GOT3 (cell line): Measurements from ENCODE around the gene GATA2.

Experiments
- DNase-seq: peaks from one replicate; lab custom pipeline; 2025; ENCODE audit warnings: mixed read lengths; lab: John Stamatoyannopoulos, UW

The GATA2 gene

GRCh38 chr3:128473737-128474136, 19.3 kb downstream of the GATA2 start:
- DNase-seq = no peak

GRCh38 chr3:128473180-128473519, 19.9 kb downstream of the GATA2 start:
- no peak for DNase-seq

- no peak for DNase-seq
These were observed 20.4 kb downstream of the GATA2 start for GRCh38 chr3:128472449-128473179.

GRCh38 chr3:128471720-128472119, 21.3 kb downstream of the GATA2 start:
- DNase-seq = no peak

GRCh38 chr3:128471110-128471509, 21.9 kb downstream of the GATA2 start:
- no peak for DNase-seq

DNA sequence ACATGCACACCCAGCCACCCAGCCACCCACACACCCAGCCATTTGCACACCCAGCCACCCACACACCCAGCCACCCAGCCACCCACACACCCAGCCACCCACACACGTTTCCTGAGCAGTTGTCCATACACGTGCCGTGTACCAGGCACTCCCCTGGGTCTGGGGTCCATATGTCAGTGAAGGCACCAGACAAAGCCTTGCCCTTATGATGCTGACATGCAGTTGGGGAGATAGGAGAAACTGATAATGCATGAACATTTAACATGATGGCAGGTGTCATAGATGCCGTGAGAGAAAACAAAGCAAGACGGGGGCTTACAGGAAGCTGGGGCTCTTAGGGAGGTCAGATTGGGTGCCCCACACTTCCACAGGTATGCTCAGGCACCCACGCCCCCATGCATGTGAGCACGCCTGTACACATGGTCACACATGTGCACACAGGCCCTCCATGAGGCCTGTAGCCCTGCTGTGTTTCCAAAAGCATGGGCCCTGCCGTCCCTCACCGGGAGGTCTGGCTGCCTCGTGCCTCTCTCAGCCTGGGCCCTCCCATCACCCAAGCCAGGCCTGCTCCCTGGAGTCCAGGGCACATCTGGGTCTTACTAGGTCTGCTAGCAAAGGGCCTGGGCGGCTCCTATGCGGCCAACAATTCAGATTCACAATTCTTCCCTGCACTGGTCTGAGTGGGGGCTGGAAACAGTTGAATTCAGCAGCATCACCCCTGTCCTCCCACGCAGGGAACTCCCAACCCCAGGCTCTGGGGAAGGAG, 22.7 kb downstream of the GATA2 start:
- no peak for DNase-seq

- no peak for DNase-seq
These were observed 23.4 kb downstream of the GATA2 start for GRCh38 chr3:128469556-128469955.

DNA sequence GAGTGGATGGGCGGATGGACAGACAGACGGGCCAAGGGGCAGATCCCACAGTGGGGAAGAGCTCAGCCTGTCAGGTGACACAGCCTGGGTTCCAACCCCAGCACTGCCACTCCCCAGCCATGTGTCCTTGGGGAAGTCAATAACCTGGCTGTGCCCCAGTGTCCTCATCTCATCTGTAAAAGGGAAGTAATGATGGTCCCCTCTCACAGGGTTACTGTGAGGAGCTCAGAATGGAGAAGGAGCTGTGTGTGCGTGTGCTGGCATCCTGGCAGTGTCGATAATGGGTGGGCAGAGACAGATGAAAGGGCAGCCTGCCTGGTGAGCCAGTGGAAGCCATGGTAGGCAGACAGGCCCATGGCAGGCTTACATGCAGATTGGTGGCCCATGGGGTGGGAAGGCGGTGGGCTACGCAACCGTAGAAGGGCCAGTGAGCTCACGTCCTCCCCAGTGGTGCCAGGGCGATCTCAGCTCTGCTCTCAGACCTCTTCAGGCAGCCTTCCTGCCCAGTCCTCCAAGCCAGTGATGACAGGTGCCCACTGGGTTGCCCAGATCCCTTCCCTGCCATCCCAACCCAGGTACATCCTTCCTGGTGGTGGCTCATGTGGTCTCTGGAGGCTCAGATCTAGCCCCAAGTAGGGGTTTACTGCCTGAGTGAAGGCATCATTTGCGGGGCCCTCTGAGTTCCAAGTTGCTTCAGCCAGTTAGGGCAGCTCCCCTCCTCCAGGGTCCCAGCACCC, 24.0 kb downstream of the GATA2 start:
- no peak for DNase-seq

DNA sequence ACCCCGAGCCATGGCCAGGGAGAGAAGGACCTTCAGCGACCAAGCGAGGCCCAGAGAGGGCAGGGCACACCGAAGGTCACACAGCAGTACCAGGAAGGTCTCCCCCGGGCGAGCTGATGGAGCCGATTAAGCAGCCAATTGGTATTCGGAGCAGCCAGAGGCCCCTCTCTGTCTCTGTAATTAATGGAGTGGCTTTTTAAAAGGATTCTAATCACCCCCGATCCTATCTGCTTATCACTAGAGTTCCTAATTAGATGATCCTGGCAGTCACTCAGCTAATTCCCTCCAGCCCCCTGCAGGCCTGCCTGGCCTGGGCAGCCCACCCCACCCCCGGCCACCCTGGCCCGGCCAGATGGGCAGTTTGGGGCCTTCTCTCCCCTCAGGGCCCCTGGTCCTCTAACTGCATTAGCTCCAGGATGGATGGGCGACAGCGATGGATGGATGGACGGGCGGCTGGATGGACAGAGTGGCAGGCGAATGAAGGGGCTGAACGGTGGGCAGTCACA, 24.7 kb downstream of the GATA2 start:
- no peak for DNase-seq

DNA sequence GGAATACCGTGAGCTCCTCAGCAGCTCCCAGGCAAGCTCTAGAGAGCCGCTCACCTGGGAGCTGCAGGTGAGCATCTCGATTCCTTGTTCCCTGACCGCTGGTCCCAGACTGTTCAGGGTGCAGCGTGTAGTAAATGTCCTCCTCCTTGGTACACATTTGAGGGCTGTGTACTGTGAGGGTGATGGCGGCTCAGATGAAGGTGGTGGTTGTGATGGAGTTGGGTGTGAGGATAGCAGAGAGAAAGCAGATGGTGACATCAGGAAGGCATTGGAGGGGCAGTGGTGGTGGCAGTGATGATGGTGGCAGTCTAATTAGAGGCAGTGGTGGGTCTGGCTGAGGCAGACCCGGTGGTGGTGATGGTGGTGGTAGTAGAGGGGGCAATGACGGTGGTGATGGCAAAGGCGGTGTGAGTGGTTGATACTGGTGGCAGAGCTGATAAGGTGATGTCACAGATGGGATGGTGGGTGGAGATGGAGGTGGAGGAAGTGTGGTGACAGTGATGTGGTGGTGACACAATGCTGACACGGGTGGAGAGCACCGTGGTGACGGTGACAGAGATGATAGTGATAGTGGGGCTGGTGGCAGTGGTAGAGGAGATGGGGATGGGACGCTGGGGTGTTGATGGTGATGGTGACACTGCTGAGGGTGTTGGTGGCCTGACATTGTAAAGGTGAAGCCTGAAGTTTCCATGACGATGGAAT, 26.0 kb downstream of the GATA2 start, which contains the start of gene DNAJB8:
Gene DNAJB8 (minus strand): TSS at position 51 of the 702 bp plus-strand sequence. CDS start 3,645 bp downstream, outside the sequence.
- DNase-seq = no peak

DNA sequence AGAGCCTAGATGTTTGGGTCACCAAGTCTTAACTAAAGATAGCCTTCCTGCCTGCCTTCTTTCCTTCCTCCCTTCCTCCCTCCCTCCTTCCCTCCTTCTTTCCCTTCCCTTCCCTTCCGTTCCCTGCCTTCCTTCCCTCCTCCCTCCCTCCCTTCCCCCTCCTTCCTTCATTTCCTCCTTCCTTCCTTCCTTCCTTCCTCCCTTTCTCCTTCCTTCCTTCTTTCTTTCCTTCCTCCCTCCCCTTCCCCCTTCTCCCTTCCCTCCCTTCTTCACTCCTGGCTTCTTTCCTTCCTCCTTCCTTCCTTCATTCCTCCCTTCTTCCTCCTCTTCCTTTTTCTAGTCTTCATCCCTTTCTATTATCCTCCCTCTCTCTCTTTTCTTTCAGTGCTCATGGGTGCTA, 28.3 kb downstream of the GATA2 start:
- no peak for DNase-seq

- no peak for DNase-seq
These were observed 28.8 kb downstream of the GATA2 start for GRCh38 chr3:128464188-128464587.

DNA sequence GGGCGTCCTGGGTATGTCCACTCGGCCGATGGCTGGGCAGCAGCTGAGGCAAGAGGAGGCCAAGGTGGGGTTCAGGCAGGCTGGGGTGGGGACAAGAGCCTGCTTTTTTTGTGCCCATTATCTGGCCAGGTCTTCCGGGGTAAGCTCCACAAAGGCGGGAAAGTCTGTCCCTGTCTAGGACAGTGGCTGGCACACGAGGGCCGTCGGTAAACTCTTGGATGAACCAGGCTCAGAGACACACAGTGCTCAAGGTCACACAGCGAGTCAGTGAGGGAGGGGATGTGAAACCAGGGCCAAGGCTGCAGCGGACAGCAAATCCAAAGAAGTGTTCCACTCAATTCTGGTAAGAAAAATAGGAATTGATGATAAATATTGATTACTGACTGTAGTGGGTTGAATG, 29.2 kb downstream of the GATA2 start:
- DNase-seq = no peak

GRCh38 chr3:128463354-128463753, 29.6 kb downstream of the GATA2 start:
- no peak for DNase-seq

GRCh38 chr3:128462931-128463330, 30.1 kb downstream of the GATA2 start:
- DNase-seq = no peak

DNA sequence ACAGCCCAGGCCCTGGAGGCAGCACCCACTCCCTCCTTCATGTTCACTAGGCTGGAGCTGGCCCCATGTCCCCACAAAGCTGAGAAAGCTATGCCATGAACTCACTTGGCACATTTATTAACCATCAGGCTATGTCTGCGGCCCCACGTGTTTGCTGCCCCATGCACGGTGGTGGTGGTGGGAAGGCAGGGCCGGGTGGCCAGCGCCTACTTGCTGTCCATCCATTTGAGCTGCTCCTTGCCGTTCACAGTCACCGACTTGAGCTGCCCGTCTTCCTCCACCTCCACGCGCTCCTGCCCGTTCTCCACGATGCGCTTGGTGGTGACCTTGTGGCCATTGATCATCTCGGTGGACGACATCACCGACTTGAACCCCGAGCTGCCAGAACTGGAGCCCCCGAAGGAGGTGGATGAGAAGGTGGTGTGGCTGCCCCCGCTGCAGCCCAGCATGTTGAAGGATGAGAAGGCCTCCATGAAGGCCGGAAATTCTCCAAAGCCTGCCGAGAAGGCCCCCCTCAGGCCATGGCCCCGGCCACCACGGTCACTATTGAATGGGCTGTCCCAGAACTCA, 30.6 kb downstream of the GATA2 start:
- DNase-seq = no peak

DNA sequence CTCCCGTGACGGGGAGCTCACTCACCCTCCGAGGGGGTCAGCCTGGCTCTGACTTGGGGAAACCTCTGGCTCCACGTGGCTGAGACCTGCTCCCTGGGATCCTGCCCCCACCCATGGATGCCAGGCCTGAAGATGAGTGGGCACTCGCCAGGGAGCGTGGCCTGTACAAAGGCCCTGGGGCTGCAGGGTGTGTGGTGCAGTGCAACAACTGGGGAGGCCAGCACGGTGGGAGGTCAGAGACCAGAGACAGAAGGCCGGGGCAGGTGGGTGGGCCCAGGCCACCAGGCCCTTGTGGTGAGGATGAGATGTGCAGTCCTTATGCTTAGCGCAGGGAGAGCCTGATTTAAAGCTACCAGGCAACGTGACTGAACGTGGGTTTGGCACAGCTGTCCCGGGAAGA, 31.3 kb downstream of the GATA2 start:
- DNase-seq = no peak

DNA sequence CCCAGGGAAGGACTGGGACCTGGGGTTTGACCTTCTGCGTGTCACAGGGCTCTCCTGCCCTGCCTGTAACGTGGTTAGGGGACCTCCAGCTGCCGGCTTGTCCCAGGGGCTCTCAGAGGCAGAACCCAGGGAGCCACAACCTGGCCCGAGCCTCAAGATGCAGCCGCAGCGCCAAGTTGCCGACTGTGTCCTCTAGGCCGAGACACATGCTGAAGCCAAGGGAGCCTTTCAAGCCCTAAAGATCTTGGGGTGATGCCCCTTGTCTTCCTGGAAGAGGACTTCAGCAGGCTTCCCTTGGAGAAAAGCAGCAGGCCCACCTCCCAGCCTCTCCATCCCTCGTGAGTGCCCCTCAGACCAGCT, 33.6 kb downstream of the GATA2 start:
- DNase-seq = no peak

DNA sequence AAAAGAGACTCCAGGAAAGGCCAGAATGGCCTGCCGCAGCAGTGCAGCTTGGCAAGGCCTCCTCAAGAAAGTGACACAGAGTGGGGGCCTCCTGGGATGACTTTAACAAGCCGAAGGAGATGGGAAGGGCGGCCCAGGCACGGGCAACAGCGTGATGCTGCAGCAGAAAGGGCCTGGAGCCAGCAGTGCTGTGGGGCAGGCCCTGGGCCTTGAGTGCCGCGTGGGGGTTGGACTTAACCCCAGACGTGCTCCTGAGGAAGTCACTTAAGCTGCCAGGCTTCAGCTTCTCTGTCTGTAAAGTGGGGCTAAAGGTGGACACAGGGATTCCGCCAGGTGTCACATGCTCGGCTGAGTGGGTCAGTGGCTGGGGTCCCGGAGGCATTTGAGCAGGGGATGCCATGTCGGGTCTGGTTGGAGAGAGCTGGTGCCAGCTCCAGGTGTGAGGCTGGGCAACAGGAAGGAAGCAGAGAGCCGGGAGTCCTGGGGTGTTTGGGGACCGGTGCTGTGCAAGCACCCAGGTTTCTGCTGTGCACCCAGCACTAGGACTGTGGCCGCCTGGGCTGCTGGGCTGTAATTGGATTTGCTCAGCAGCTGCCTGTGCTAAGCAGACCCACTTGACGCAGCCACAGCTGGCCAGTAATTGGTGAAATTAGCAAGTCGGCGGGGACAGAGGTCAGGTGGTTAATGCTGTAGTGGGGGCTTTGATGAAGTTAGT, 34.1 kb downstream of the GATA2 start:
- DNase-seq = no peak

GRCh38 chr3:128457937-128458336, 35.1 kb downstream of the GATA2 start:
- DNase-seq = no peak
